Smooth muscle cell (in vitro differentiated cells): ENCODE measurements around the gene CCDC71. TPM values are rescaled to one million over a fixed set of nuclear protein-coding genes. Genes with fewer than 3 reads are reported as not detected.

Experiments used
- DNase-seq: peaks from one replicate; lab custom pipeline; 2025; ENCODE audit not compliant: unreplicated experiment; lab: John Stamatoyannopoulos, UW
- H2AFZ ChIP-seq: fragments of 200-600 bp; sonication (generic); 2 replicates; pipeline ENCODE4 v1.6.0; 2016; ENCODE audit warnings: antibody characterized with exemption, low read depth, mild to moderate bottlenecking
- H3F3A ChIP-seq: fragments of 200-600 bp; sonication (generic); 2 replicates; pipeline ENCODE4 v1.6.0; 2017; ENCODE audit warnings: antibody characterized with exemption, low read depth
- H3K27ac ChIP-seq: fragments of 200-600 bp; sonication (generic); 2 replicates; pipeline ENCODE4 v1.5.1; 2016; ENCODE audit warnings: low read depth, mild to moderate bottlenecking
- H3K27me3 ChIP-seq: fragments of 200-600 bp; sonication (generic); 2 replicates; pipeline ENCODE4 v1.6.1; 2016; ENCODE audit warnings: low read depth, mild to moderate bottlenecking
- H3K36me3 ChIP-seq: fragments of 200-600 bp; sonication (generic); 2 replicates; pipeline ENCODE4 v1.5.1; 2016; ENCODE audit warnings: low read depth
- H3K4me1 ChIP-seq: fragments of 200-600 bp; sonication (generic); 2 replicates; pipeline ENCODE4 v1.5.1; 2016; ENCODE audit warnings: low read depth
- H3K4me2 ChIP-seq: fragments of 200-600 bp; sonication (generic); 2 replicates; pipeline ENCODE4 v1.6.0; 2016; ENCODE audit warnings: mild to moderate bottlenecking
- H3K4me3 ChIP-seq: fragments of 200-600 bp; sonication (generic); 2 replicates; pipeline ENCODE4 v1.5.1; 2016; ENCODE audit warnings: mild to moderate bottlenecking
- H3K79me2 ChIP-seq: fragments of 200-600 bp; sonication (generic); 2 replicates; pipeline ENCODE4 v1.6.0; 2016; ENCODE audit warnings: low read depth, mild to moderate bottlenecking
- H3K9ac ChIP-seq: fragments of 200-600 bp; sonication (generic); 2 replicates; pipeline ENCODE4 v1.6.0; 2016; ENCODE audit warnings: low read depth
- H3K9me3 ChIP-seq: fragments of 200-600 bp; sonication (generic); replicated peaks from 2 replicates; pipeline ENCODE4 v1.5.1; 2016; ENCODE audit warnings: low read depth
- H4K20me1 ChIP-seq: fragments of 200-600 bp; sonication (generic); 2 replicates; pipeline ENCODE4 v1.6.0; 2016; ENCODE audit warnings: low read depth
- CTCF ChIP-seq: fragments of 200-600 bp; sonication (generic); IDR thresholded peaks from 2 replicates; pipeline ENCODE4 v1.5.1; 2017; ENCODE audit warnings: borderline replicate concordance, mild to moderate bottlenecking, antibody characterized with exemption; ENCODE audit not compliant: insufficient read depth, poor library complexity, severe bottlenecking
- WGBS: methylation state at CpG from one replicate; pipeline ENCODE4 v1.1.7; 2016; ENCODE audit warnings: low lambda C conversion rate; 5-methylcytosine and 5-hydroxymethylcytosine counted together
- polyA plus RNA-seq: library from polyadenylated mRNA; unstranded; fragments of >200 nt; fragmentation: Nextera tagmentation; extraction: Ambion mirVana; gene quantifications from 2 replicates; pipeline ENCODE4 v1.2.1, GENCODE V29; 2016
- total RNA-seq: library from RNA; depleted of rRNA; stranded (reverse); fragments of >200 nt; gene quantifications from 2 replicates; pipeline ENCODE4 v1.2.3, GENCODE V29; 2014

The CCDC71 gene
- total and polyA plus RNA-seq, 2 experiments from 2014 or later = 0.59 to 33.8 TPM

GRCh38 chr3:49122022-49122421, 44.1 kb downstream of the CCDC71 start:
- 98% methylated on average over 12 of the region's 12 CpGs for WGBS
- no peak for DNase-seq
- Histone ChIP-seq H3K27me3 (no peaks in the 10 kb centered on the region), H3K4me1 (peaks cover 5% of the 10 kb centered on the region), H4K20me1 (no peaks in the 10 kb centered on the region), H3K27ac (no peak overlapping the region), H3K36me3 (no peaks in the 10 kb centered on the region), H3K4me2 (no peak overlapping the region), H3K4me3 (no peak overlapping the region), H3K9me3 (no peaks in the 10 kb centered on the region), H3K9ac (no peak overlapping the region), H2AFZ (no peak overlapping the region), H3F3A (peaks cover 15% of the 10 kb centered on the region), H3K79me2 (peaks cover 25% of the 10 kb centered on the region)
- no peak for TF ChIP-seq CTCF

GRCh38 chr3:49121132-49121736, 44.9 kb downstream of the CCDC71 start:
- peak overlapping the region; percentile 71 for H3K4me3 ChIP-seq
- H2AFZ ChIP-seq = no peak overlapping the region
- TF ChIP-seq CTCF = no peak
- DNase-seq = no peak
- no peaks in the 10 kb centered on the region for H3K9me3 ChIP-seq
- H3K4me1 ChIP-seq = peaks cover 5% of the 10 kb centered on the region
- no peaks in the 10 kb centered on the region for H3K27me3 ChIP-seq
- peak overlapping the region; percentile 92 for H3K27ac ChIP-seq
- H4K20me1 ChIP-seq = no peaks in the 10 kb centered on the region
- peaks cover 19% of the 10 kb centered on the region for H3K79me2 ChIP-seq
- peaks cover 15% of the 10 kb centered on the region for H3F3A ChIP-seq
- H3K9ac ChIP-seq = no peak overlapping the region
- H3K36me3 ChIP-seq = no peaks in the 10 kb centered on the region
- WGBS = 91% methylated on average over 17 of the region's 17 CpGs
- no peak overlapping the region for H3K4me2 ChIP-seq

- peak within 1 kb of the TSS; percentile 56 for H2AFZ ChIP-seq
- H3K4me2 ChIP-seq = peak within 1 kb of the TSS; percentile 87
- no peaks in the 10 kb centered on the region for H3K27me3 ChIP-seq
- H3K27ac ChIP-seq = peak within 1 kb of the TSS; percentile 92
- no peaks in the 10 kb centered on the region for H3K36me3 ChIP-seq
- 2% methylated on average over 63 of the region's 70 CpGs for WGBS
- no peaks in the 10 kb centered on the region for H3K9me3 ChIP-seq
- H4K20me1 ChIP-seq = no peaks in the 10 kb centered on the region
- peaks cover 15% of the 10 kb centered on the region for H3F3A ChIP-seq
- no peak for TF ChIP-seq CTCF
- H3K79me2 ChIP-seq = peaks cover 19% of the 10 kb centered on the region
- peak within 1 kb of the TSS; percentile 71 for H3K4me3 ChIP-seq
- peak within 1 kb of the TSS; percentile 93 for H3K9ac ChIP-seq
- H3K4me1 ChIP-seq = peaks cover 5% of the 10 kb centered on the region
- DNase-seq = peak; percentile 71
Measured at GRCh38 chr3:49120438-49121131, 45.5 kb downstream of the CCDC71 start, which contains the start of gene USP19. Gene USP19 (minus strand): TSS chr3:49120823. CDS start chr3:49119145, 1,678 bp downstream.
